GM20431 (cell line): ENCODE results near the gene KANK3.
"Not testable (repeated sequence)": the region's sequence is repeated elsewhere in the genome, so short reads cannot be mapped to it uniquely, and the experiment has no call there.

ENCODE experiments used
- in situ Hi-C: fragments of 300-500 bp; cut with MseI, MboI; formaldehyde crosslinking; loops from one replicate; pipeline ENCODE4 v1.15.0; 2020; ENCODE audit warnings: low sequenced_read_pairs; ENCODE audit not compliant: unreplicated experiment

The KANK3 gene

GRCh38 chr19:8341504-8341903 is 1.6 kb downstream of the KANK3 start:
- in situ Hi-C loops: not testable (repeated sequence)

GRCh38 chr19:8340341-8341096 is 2.5 kb downstream of the KANK3 start:
- in situ Hi-C loops: no loop called here

- in situ Hi-C loops: no loop called here
Measured at GRCh38 chr19:8338835-8339234, 4.2 kb downstream of the KANK3 start.

- in situ Hi-C loops: no loop called here
Measured at GRCh38 chr19:8337728-8338127, 5.3 kb downstream of the KANK3 start.

GRCh38 chr19:8336660-8337059 is 6.4 kb downstream of the KANK3 start:
- in situ Hi-C loops: no loop called here

- in situ Hi-C loops: no loop called here
Measured at GRCh38 chr19:8336072-8336569, 6.9 kb downstream of the KANK3 start.

GRCh38 chr19:8335343-8336071 is 7.6 kb downstream of the KANK3 start:
- in situ Hi-C loops: no loop called here

GRCh38 chr19:8334458-8335342 is 8.4 kb downstream of the KANK3 start:
- in situ Hi-C loops: no loop called here

- in situ Hi-C loops: no loop called here
Measured at GRCh38 chr19:8333767-8334457, 9.2 kb downstream of the KANK3 start.

- in situ Hi-C loops: no loop called here
Measured at GRCh38 chr19:8332976-8333766, 9.9 kb downstream of the KANK3 start.

GRCh38 chr19:8331263-8331845 is 11.7 kb downstream of the KANK3 start:
- in situ Hi-C loops: no loop called here

- in situ Hi-C loops: no loop called here
Measured at GRCh38 chr19:8329996-8330395, 13.1 kb downstream of the KANK3 start.

GRCh38 chr19:8325454-8325853 is 17.6 kb downstream of the KANK3 start:
- in situ Hi-C loops: no loop called here

GRCh38 chr19:8324186-8325050 is 18.6 kb downstream of the KANK3 start:
- in situ Hi-C loops: no loop called here

GRCh38 chr19:8323781-8324185 is 19.3 kb downstream of the KANK3 start:
- in situ Hi-C loops: no loop called here

- in situ Hi-C loops: no loop called here
Measured at GRCh38 chr19:8322638-8322997, 20.4 kb downstream of the KANK3 start.

- in situ Hi-C loops: no loop called here
Measured at GRCh38 chr19:8321986-8322637, 20.9 kb downstream of the KANK3 start.
